Measurements from ENCODE around the gene BEST4. TPM values are rescaled to one million over a fixed set of nuclear protein-coding genes. Genes with fewer than 3 reads are reported as not detected.

BEST4 gene
- polyA plus RNA-seq, 1 of the 3 experiments (the other 2 are of a cell fraction): 0.12 TPM

DNA sequence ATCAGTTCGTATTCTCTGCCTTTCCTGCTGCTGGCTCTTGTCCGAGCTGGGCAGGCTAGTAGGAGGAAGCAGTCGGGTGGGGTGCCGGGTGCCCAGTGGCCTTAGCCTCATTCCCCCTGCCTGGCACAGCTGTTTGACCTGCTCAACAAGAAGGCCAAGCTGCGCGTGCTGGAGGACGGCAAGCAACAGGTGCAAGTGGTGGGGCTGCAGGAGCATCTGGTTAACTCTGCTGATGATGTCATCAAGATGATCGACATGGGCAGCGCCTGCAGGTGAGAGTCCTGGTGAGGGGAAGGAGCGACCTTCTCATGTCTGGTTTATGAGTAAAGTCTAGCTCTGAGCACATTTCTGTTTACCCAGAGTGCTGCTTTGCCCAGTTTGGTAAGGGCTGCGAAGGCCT is 28.9 kb downstream of the BEST4 start:
- peaks cover 24 to 48% of the 10 kb centered on the region in 2 experiments for H3K36me3 ChIP-seq (replicated peaks in 1 of 2; ENCODE audit: control insufficient read depth in 1 of 2, insufficient read depth in 2 of 2, low read length in 1 of 2)

More for the DNA sequence above, 28.9 kb downstream of the BEST4 start:
- Histone ChIP-seq H3K27ac (ENCODE audit: low read depth in 2 of 2, low read length in 1 of 2) (no peak overlapping the region), H3K9me2 (no peaks in the 10 kb centered on the region), H4K20me1 (ENCODE audit: insufficient read depth) (no peaks in the 10 kb centered on the region), H3K9ac (no peak overlapping the region), H3F3A (replicated peaks; ENCODE audit: insufficient read depth) (no peaks in the 10 kb centered on the region), H3K9me3 (no peaks in the 10 kb centered on the region), H3K79me2 (ENCODE audit: insufficient read depth) (no peaks in the 10 kb centered on the region), H3K4me2 (no peak overlapping the region), H3K27me3 (ENCODE audit: insufficient read depth) (no peaks in the 10 kb centered on the region), H2AFZ (ENCODE audit: low read depth) (no peak overlapping the region), H3K4me1 (ENCODE audit: control insufficient read depth in 1 of 2, insufficient read depth in 2 of 2, low read depth in 1 of 2, low read length in 1 of 2) (no peaks in the 10 kb centered on the region), H3K4me3 (ENCODE audit: low read depth in 2 of 2, low read length in 1 of 2) (no peak overlapping the region)
- ChIA-PET POLR2A (interaction anchor here (0.6 to 1.2 kb wide), 3 partner anchors 11 to 16 kb away, joined by 3 read pairs; partner anchors contain the start of gene RPS8), CTCF (no interaction called here)
- 94% methylated on average over 10 of the region's 11 CpGs for WGBS (ENCODE audit: low lambda C conversion rate)
- DNase-seq: no peak
- no peak for TF ChIP-seq FOSL2 (IDR thresholded peaks at IDR 0.05; ENCODE audit: borderline replicate concordance, low read depth)
- no peak for TF ChIP-seq CHD2 (IDR thresholded peaks at IDR 0.05; ENCODE audit: low read length, partially characterized antibody)
- TF ChIP-seq SIN3A (IDR thresholded peaks at IDR 0.05; ENCODE audit: borderline replicate concordance, low read depth, low read length): no peak
- TF ChIP-seq, protein P1, sequence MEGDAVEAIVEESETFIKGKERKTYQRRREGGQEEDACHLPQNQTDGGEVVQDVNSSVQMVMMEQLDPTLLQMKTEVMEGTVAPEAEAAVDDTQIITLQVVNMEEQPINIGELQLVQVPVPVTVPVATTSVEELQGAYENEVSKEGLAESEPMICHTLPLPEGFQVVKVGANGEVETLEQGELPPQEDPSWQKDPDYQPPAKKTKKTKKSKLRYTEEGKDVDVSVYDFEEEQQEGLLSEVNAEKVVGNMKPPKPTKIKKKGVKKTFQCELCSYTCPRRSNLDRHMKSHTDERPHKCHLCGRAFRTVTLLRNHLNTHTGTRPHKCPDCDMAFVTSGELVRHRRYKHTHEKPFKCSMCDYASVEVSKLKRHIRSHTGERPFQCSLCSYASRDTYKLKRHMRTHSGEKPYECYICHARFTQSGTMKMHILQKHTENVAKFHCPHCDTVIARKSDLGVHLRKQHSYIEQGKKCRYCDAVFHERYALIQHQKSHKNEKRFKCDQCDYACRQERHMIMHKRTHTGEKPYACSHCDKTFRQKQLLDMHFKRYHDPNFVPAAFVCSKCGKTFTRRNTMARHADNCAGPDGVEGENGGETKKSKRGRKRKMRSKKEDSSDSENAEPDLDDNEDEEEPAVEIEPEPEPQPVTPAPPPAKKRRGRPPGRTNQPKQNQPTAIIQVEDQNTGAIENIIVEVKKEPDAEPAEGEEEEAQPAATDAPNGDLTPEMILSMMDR (IDR thresholded peaks at IDR 0.05): no peak
- TF ChIP-seq NFIC (IDR thresholded peaks at IDR 0.05; ENCODE audit: borderline replicate concordance): no peak
- no peak for TF ChIP-seq MXI1 (IDR thresholded peaks at IDR 0.05; ENCODE audit: low read depth, low read length)
- no peak for TF ChIP-seq FOXM1 (IDR thresholded peaks at IDR 0.05; ENCODE audit: low read depth)
- TF ChIP-seq NRF1 (IDR thresholded peaks at IDR 0.05; ENCODE audit: low read depth, low read length): no peak
- TF ChIP-seq TAF1 (IDR thresholded peaks at IDR 0.05; ENCODE audit: borderline replicate concordance, low read depth, low read length): no peak
- no peak for TF ChIP-seq TEAD4 (IDR thresholded peaks at IDR 0.05; ENCODE audit: borderline replicate concordance, insufficient read depth)
- TF ChIP-seq FOXJ3 (CRISPR knock-in tag; IDR thresholded peaks at IDR 0.05): no peak
- no peak for TF ChIP-seq RXRA (IDR thresholded peaks at IDR 0.05; ENCODE audit: borderline replicate concordance, low read depth)
- no peak for TF ChIP-seq SMC3 (IDR thresholded peaks at IDR 0.05; ENCODE audit: low read depth, low read length)
- TF ChIP-seq GATA2 (CRISPR knock-in tag; IDR thresholded peaks at IDR 0.05): no peak
- no peak for TF ChIP-seq YY1 (IDR thresholded peaks at IDR 0.05; ENCODE audit: low read depth)
- TF ChIP-seq, protein P2, sequence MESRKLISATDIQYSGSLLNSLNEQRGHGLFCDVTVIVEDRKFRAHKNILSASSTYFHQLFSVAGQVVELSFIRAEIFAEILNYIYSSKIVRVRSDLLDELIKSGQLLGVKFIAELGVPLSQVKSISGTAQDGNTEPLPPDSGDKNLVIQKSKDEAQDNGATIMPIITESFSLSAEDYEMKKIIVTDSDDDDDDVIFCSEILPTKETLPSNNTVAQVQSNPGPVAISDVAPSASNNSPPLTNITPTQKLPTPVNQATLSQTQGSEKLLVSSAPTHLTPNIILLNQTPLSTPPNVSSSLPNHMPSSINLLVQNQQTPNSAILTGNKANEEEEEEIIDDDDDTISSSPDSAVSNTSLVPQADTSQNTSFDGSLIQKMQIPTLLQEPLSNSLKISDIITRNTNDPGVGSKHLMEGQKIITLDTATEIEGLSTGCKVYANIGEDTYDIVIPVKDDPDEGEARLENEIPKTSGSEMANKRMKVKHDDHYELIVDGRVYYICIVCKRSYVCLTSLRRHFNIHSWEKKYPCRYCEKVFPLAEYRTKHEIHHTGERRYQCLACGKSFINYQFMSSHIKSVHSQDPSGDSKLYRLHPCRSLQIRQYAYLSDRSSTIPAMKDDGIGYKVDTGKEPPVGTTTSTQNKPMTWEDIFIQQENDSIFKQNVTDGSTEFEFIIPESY (IDR thresholded peaks at IDR 0.05; ENCODE audit: borderline replicate concordance, low read depth): no peak
- TF ChIP-seq, protein P3, sequence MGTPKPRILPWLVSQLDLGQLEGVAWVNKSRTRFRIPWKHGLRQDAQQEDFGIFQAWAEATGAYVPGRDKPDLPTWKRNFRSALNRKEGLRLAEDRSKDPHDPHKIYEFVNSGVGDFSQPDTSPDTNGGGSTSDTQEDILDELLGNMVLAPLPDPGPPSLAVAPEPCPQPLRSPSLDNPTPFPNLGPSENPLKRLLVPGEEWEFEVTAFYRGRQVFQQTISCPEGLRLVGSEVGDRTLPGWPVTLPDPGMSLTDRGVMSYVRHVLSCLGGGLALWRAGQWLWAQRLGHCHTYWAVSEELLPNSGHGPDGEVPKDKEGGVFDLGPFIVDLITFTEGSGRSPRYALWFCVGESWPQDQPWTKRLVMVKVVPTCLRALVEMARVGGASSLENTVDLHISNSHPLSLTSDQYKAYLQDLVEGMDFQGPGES (IDR thresholded peaks at IDR 0.05; ENCODE audit: low read depth, low read length): no peak
- no peak for TF ChIP-seq RAD21 (IDR thresholded peaks at IDR 0.05; ENCODE audit: low read length)
- TF ChIP-seq POLR2AphosphoS5 (IDR thresholded peaks at IDR 0.05; ENCODE audit: low read depth, low read length): no peak
- TF ChIP-seq, protein P4, sequence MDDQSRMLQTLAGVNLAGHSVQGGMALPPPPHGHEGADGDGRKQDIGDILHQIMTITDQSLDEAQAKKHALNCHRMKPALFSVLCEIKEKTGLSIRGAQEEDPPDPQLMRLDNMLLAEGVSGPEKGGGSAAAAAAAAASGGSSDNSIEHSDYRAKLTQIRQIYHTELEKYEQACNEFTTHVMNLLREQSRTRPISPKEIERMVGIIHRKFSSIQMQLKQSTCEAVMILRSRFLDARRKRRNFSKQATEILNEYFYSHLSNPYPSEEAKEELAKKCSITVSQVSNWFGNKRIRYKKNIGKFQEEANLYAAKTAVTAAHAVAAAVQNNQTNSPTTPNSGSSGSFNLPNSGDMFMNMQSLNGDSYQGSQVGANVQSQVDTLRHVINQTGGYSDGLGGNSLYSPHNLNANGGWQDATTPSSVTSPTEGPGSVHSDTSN (IDR thresholded peaks at IDR 0.05): no peak

All from SK-N-SH (cell line).